ENCODE measurements around the gene SLC37A2.

The SLC37A2 gene

GRCh38 chr11:125132071-125132470, 69.0 kb downstream of the SLC37A2 start:
- Histone ChIP-seq H3K27ac (ENCODE audit: low read depth, low read length) (no peak overlapping the region), H3K9me3 (ENCODE audit: control insufficient read depth, insufficient read depth, low read length) (no peaks in the 10 kb centered on the region), H3K4me2 (ENCODE audit: low read length) (no peak overlapping the region), H3K9me2 (replicated peaks; ENCODE audit: control insufficient read depth, low read length) (no peaks in the 10 kb centered on the region), H3K36me3 (ENCODE audit: control insufficient read depth, low read length) (no peaks in the 10 kb centered on the region), H3K4me1 (ENCODE audit: control insufficient read depth, low read length) (no peaks in the 10 kb centered on the region), H3K79me2 (ENCODE audit: control insufficient read depth, low read length) (no peaks in the 10 kb centered on the region), H3K27me3 (ENCODE audit: control insufficient read depth, low read length) (peaks cover 9% of the 10 kb centered on the region), H3F3A (ENCODE audit: control insufficient read depth, insufficient read depth) (no peaks in the 10 kb centered on the region), H4K20me1 (ENCODE audit: control insufficient read depth, insufficient read depth, low read depth, low read length) (no peaks in the 10 kb centered on the region), H3K4me3 (ENCODE audit: low read length) (no peak overlapping the region)
- TF ChIP-seq CTCF (IDR thresholded peaks at IDR 0.05; ENCODE audit: low read depth, low read length, poor library complexity, severe bottlenecking) (no peak), EZH2phosphoT487 (IDR thresholded peaks at IDR 0.05; ENCODE audit: borderline replicate concordance, low read length) (no peak)

GRCh38 chr11:125132596-125132995, 69.5 kb downstream of the SLC37A2 start:
- no peaks in the 10 kb centered on the region for H3K4me1 ChIP-seq (ENCODE audit: control insufficient read depth, low read length)
- no peaks in the 10 kb centered on the region for H4K20me1 ChIP-seq (ENCODE audit: control insufficient read depth, insufficient read depth, low read depth, low read length)
- no peaks in the 10 kb centered on the region for H3F3A ChIP-seq (ENCODE audit: control insufficient read depth, insufficient read depth)
- no peaks in the 10 kb centered on the region for H3K9me2 ChIP-seq (replicated peaks; ENCODE audit: control insufficient read depth, low read length)
- peaks cover 9% of the 10 kb centered on the region for H3K27me3 ChIP-seq (ENCODE audit: control insufficient read depth, low read length)
- no peaks in the 10 kb centered on the region for H3K79me2 ChIP-seq (ENCODE audit: control insufficient read depth, low read length)
- no peak overlapping the region for H3K27ac ChIP-seq (ENCODE audit: low read depth, low read length)
- no peaks in the 10 kb centered on the region for H3K36me3 ChIP-seq (ENCODE audit: control insufficient read depth, low read length)
- no peak for TF ChIP-seq EZH2phosphoT487 (IDR thresholded peaks at IDR 0.05; ENCODE audit: borderline replicate concordance, low read length)
- TF ChIP-seq CTCF (IDR thresholded peaks at IDR 0.05; ENCODE audit: low read depth, low read length, poor library complexity, severe bottlenecking) = no peak
- H3K4me2 ChIP-seq (ENCODE audit: low read length) = no peak overlapping the region
- H3K4me3 ChIP-seq (ENCODE audit: low read length) = no peak overlapping the region
- no peaks in the 10 kb centered on the region for H3K9me3 ChIP-seq (ENCODE audit: control insufficient read depth, insufficient read depth, low read length)

- Histone ChIP-seq H3K4me3 (ENCODE audit: low read length) (no peak overlapping the region), H3F3A (ENCODE audit: control insufficient read depth, insufficient read depth) (no peaks in the 10 kb centered on the region), H3K9me3 (ENCODE audit: control insufficient read depth, insufficient read depth, low read length) (no peaks in the 10 kb centered on the region), H3K9me2 (replicated peaks; ENCODE audit: control insufficient read depth, low read length) (no peaks in the 10 kb centered on the region), H4K20me1 (ENCODE audit: control insufficient read depth, insufficient read depth, low read depth, low read length) (no peaks in the 10 kb centered on the region), H3K4me2 (ENCODE audit: low read length) (no peak overlapping the region), H3K27ac (ENCODE audit: low read depth, low read length) (no peak overlapping the region), H3K79me2 (ENCODE audit: control insufficient read depth, low read length) (no peaks in the 10 kb centered on the region), H3K36me3 (ENCODE audit: control insufficient read depth, low read length) (no peaks in the 10 kb centered on the region), H3K27me3 (ENCODE audit: control insufficient read depth, low read length) (peaks cover 15% of the 10 kb centered on the region), H3K4me1 (ENCODE audit: control insufficient read depth, low read length) (no peaks in the 10 kb centered on the region)
- no peak for TF ChIP-seq EZH2phosphoT487 (IDR thresholded peaks at IDR 0.05; ENCODE audit: borderline replicate concordance, low read length)
- no peak for TF ChIP-seq CTCF (IDR thresholded peaks at IDR 0.05; ENCODE audit: low read depth, low read length, poor library complexity, severe bottlenecking)
Measured at GRCh38 chr11:125136001-125136400, 72.9 kb downstream of the SLC37A2 start.

DNA sequence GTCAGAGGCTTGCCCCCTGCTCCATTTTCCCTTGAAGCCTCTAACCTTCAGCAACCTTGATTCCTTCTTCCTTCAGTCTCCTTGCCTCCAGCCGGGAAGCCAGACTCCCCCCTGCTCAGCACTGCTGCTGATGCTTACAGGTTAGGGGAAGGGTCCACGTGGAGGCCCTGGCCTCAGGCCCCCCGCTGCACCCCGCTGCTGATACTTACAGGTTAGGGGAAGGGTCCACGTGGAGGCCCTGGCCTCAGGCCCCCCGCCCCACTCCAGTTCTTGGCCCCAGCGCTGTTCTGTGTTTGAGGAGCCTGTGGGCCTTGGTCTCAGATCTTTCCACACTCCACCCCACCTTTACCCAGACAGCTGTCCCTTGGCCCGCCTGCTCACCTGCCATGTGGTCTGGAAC, 75.9 kb downstream of the SLC37A2 start:
- TF ChIP-seq EZH2phosphoT487 (IDR thresholded peaks at IDR 0.05; ENCODE audit: borderline replicate concordance, low read length) (no peak), CTCF (IDR thresholded peaks at IDR 0.05; ENCODE audit: low read depth, low read length, poor library complexity, severe bottlenecking) (no peak)
- Histone ChIP-seq H3K36me3 (ENCODE audit: control insufficient read depth, low read length) (no peaks in the 10 kb centered on the region), H3K79me2 (ENCODE audit: control insufficient read depth, low read length) (no peaks in the 10 kb centered on the region), H4K20me1 (ENCODE audit: control insufficient read depth, insufficient read depth, low read depth, low read length) (no peaks in the 10 kb centered on the region), H3K27me3 (ENCODE audit: control insufficient read depth, low read length) (peaks cover 15% of the 10 kb centered on the region), H3K27ac (ENCODE audit: low read depth, low read length) (no peak overlapping the region), H3F3A (ENCODE audit: control insufficient read depth, insufficient read depth) (no peaks in the 10 kb centered on the region), H3K4me2 (ENCODE audit: low read length) (no peak overlapping the region), H3K4me3 (ENCODE audit: low read length) (no peak overlapping the region), H3K4me1 (ENCODE audit: control insufficient read depth, low read length) (peaks cover 7% of the 10 kb centered on the region), H3K9me2 (replicated peaks; ENCODE audit: control insufficient read depth, low read length) (no peaks in the 10 kb centered on the region), H3K9me3 (ENCODE audit: control insufficient read depth, insufficient read depth, low read length) (no peaks in the 10 kb centered on the region)
